ENCODE measurements around the gene ADAMTS2.

ADAMTS2 gene

GRCh38 chr5:179215576-179215975 is 129.7 kb downstream of the ADAMTS2 start:
- no peak for DNase-seq

DNA sequence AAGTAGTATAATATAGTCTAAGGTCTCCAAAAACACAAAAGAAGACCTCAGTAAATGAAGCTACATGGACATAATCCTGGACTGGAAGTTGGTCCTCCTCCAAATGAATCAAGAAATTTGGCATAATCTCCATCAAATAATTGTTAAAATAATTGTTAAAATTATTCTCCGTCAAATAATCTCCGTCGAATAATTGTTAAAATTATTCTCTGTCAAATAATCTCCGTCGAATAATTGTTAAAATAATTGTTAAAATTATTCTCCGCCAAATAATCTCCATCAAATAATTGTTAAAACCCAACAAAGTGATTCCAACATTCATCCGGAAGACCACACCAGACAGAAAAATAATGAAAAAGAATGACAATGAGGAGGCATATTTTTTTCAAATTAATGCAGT is 130.6 kb downstream of the ADAMTS2 start:
- ATAC-seq (no peak), DNase-seq (no peak)

More at GRCh38 chr5:179215576-179215975, 129.7 kb downstream of the ADAMTS2 start:
- ATAC-seq, result no peak

DNA sequence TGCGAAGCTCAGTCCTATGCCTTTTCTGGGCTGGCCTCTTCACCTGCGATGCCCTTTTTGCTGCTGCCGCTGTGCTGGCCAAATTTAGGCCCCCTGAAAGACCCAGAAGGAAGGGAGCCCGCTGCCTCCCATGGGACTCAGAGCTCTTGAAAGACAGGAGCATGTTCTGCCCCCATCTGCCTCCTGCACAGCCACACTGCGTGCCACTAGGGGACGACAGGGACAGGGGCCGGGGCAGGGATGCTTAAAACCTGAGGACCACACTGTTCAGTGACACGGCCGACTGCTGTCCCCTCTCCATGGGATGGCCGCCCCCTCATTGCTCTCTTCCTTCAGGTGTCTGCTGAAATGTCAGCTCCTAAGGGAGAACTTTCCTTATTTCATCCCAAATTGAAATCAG is 132.4 kb downstream of the ADAMTS2 start:
- DNase-seq (no peak), ATAC-seq (no peak)

DNA sequence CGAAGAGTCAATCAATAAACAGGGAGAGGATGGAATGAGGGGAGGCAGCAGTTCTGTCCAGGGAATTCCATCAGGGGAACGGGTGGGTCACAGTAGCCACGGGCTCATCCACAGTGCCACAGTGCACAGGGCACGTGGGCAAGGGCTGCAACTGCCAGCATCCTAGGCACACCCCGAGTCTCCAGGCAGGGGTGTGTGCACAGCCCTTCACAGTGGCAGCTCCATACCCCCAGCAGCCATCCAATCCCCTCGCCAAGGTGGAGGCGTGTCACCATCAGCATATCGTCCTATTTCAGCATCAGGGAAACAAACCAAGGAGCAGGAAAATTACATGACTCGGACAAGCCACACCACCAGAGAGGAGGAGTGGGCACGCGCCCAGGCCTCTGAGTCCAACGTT is 133.6 kb downstream of the ADAMTS2 start:
- ATAC-seq, result no peak
- no peak for DNase-seq

DNA sequence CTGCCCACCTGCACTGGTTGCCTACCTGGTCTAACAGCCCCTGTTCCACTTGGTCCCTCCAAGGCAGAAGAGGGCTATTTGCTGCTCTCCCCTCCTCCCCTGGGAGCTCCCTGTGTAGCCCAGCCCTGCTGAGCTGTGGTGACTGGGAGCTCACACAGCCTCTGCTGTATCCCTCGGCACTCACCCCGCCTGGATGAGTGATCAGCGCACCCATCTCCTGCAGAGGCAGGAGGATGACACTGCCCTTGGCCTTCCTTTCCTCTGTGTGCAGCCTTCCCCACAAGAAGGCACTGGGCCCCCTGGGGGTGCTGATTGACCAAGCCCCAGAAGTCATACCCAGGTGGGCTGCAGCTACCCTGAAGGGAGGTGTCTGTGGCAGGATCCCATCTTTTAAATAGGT is 134.2 kb downstream of the ADAMTS2 start:
- DNase-seq (no peak), ATAC-seq (no peak)

- DNase-seq, result no peak
- ATAC-seq, result no peak
Observed at GRCh38 chr5:179210478-179210877, 134.8 kb downstream of the ADAMTS2 start.

DNA sequence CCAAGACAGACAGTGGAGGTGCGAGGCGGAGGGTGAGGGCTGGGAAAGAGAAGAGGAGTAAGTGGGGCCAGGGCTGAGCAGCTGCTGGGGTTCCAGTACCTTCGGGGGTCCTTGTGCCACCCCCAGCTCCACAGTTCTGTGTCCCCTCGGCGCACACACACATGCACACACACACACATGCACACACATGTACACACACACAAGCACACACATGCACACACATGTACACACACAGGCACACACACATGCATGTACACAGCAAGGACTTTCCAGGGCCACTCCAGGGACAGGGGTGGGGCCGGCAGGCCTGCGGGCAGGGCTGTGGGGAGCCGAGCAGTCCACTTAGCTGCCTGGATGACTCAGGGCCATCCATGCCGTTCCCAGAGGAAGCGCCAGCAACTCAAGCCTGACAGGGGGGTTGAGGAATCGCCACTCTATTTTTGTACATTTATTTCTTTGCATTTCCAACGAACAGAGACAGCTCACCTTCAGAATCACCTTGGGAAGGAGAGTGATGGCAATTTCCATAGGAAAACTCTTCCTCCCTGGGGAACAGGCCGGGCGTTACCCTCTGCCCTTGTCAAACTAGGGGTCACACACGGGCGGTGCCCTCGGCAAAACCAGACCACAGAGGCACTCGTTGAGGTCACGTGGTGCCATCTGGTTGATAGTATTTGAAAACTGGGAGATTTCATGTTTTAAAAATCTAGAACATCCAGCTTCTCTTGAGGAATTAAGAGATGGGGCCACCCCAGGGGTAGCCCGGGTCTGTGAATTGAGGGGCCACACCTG is 135.7 kb downstream of the ADAMTS2 start:
- DNase-seq (no peak), ATAC-seq (no peak)

DNA sequence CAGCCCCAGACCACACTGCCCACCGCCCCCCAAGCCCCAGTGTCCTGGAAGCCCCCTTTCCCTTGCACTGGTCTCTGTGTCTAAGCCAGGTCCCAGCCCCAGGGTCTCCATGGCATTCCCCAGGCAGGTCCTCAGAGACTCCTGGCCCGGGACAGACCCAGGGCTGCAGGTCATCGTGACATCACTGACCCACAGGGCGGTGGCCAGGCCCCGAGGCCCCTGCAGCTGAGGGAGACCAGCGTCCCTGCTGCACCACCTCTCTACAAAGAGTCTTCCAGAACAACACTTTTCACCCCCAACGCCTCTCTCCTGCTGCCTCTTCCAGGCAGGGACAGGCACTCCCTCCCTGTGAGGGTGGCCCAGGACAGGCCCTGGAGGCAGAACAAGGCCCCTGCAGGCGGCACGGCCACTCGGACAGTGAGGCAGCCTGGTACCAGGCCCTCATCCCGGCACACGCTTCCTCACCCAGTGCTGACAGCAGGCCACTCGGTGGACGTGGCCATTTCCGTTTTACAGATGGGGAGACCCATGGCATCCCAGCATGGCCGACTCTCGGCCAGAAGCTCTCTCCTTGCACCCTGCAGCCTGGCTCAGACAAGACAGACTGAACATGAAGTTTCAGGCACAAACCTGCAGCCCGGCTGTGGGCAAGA is 136.4 kb downstream of the ADAMTS2 start:
- DNase-seq (no peak), ATAC-seq (no peak)

- ATAC-seq, result no peak
- DNase-seq, result no peak
Observed at GRCh38 chr5:179207920-179208705, 137.1 kb downstream of the ADAMTS2 start.

- DNase-seq, result no peak
- no peak for ATAC-seq
Observed at GRCh38 chr5:179207470-179207869, 137.8 kb downstream of the ADAMTS2 start.

GRCh38 chr5:179206366-179206765 is 138.9 kb downstream of the ADAMTS2 start:
- no peak for DNase-seq
- no peak for ATAC-seq

GRCh38 chr5:179205277-179205676 is 140.0 kb downstream of the ADAMTS2 start:
- ATAC-seq, result no peak
- no peak for DNase-seq

DNA sequence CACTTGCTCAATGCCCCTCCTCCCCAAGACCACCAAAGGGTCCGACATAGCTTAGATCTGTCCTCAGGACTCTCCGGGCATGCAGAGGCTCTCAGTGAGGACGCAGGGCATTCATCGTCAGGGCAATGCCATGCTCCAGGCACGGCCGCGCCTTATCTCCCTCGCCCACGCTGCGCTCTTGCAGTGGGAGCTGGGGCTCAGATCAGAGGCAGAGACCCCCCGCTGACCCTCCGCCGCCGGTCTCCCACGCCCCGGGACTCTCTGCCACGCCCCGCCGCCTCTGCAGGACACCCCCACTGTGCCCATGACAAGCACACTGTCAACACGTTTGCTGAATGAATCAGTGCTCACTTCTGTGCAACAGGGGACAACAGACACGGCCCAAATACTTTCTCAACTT is 140.7 kb downstream of the ADAMTS2 start:
- no peak for ATAC-seq

GRCh38 chr5:179203248-179203647 is 142.0 kb downstream of the ADAMTS2 start:
- ATAC-seq, result no peak
- DNase-seq, result no peak

More for the DNA sequence above, 140.7 kb downstream of the ADAMTS2 start:
- DNase-seq, result no peak

DNA sequence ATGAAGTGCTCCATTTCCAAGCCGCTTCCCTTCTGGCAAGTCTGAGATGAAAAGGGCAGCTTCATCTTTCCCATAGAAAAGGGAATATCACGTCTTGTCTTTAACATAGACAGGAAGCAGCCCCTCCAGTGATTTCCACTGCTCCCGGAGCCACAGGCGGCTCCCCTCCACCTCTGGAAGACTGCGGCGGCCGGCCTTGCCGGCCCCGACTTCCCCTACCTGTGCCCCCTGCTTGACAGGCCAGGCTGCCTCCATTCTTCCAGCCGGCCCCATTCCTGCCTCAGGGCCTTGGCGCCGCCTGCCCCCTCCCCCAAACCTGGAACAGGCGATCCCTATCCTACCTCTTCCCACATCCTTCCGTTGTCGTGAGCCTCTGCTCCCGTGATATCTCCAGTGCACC is 143.3 kb downstream of the ADAMTS2 start:
- no peak for ATAC-seq

DNA sequence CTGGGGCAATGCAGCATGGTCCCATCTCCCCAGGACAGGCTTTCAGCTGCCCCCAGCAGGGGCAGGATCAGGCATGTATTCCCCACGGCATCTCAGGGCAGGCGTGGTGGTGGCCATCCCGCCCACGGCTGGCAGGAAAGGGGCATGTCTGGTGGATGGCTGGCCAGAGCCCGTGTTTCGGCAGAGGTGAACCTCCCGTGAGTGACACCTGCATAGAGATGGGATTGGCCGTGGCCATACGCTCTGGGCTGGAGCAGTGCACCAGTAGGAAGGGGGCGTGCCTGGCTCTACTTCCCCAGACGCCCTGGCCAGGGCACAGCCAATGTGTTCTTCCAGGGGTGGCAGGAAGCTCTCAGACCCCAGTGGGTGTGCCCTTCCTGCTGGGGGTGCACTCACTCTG is 146.0 kb downstream of the ADAMTS2 start:
- ATAC-seq, result no peak
- DNase-seq, result no peak

More for the DNA sequence above, 143.3 kb downstream of the ADAMTS2 start:
- no peak for DNase-seq

DNA sequence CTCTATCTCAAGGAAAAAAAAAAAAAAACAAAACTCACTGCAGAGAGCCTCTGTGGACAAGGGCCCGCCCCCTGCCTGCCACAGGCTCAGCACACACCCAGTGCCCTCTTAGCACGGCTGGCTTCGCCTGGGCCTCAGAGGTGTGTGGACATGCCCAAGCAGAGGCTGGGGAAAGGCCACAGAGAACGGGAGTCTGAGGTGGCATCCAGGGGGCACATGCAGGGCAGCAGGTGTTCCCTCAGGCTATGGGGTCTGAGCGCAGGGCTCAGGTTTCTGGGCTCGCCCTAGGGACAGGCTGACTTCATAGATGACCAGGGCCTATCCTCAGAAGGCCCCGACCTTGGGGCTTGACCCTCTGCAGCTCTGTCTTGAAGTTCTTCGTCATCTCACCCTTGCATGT is 146.4 kb downstream of the ADAMTS2 start:
- no peak for ATAC-seq
- no peak for DNase-seq

DNA sequence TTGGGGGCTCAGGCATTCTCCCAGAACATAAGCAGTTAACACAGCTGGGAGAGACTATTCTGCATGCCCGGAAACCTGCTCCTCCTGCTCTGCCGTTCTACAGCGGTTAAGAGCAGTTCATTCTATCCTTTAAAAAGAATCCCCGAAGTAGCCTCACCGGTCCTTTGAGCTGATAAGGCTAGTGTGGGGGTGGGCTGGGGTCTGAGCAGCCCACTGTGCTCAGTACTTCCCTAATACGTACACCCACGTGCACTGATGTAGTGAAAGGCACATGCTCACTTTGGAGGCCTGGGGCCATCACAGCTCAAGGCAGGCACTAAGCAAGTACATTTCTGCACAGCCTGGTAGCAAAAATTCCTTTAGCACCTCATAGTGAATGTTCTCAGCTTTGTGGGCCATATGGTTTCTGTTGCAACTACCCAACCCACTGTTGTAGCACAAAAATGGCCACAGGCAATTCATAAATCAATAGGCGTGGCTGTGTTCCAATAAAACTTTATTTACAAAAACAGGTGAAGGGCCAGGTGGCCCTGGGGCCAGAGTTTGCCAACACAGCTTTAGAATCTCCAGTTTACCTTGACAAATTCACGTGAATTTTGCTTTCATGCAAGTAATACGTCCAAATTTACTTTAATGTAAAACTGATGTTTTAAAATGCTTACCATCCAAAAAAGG is 148.7 kb downstream of the ADAMTS2 start:
- DNase-seq (no peak), ATAC-seq (no peak)

DNA sequence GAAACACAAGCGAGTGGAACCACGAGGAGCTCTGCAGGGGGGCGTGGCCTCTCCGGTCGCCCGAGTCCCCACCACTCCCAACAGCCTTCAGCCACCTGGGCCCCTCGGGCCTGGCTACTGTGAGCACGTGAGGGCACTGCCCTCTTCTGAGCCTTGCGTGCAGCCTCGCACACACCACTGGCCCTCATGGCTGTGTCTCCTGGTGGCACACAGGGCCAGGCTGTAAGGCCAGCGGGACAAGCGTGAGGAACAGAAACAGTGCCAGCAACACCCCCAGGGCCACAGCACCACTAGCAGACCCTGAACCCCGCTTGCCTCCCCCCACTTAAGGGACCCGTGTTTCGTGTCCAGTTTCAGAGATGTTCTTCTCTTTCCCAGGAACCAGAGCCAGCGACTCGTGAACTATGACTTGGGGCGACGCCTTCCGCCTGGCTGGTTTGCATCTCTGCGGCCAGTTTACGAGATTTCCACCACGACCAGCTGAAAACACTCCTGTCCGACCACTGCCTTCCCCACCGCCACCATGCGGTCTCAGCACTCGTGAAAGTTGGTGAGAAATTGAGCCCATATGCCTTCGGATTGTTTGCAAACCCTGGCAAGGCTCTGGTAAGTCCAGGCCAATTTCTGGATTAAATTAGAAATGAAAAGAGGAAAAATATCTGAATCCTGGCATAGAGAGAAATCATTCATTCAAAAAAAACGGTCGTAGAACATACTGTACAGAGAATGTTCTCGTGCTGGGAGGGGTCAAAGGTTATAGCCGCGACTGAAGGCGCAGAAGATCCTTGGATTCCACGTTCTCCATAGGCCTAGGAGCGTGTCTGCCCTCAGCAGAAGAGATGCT is 149.5 kb downstream of the ADAMTS2 start:
- no peak for ATAC-seq
- no peak for DNase-seq

GRCh38 chr5:179194941-179195381 is 150.3 kb downstream of the ADAMTS2 start:
- ATAC-seq (no peak), DNase-seq (no peak)

- ATAC-seq (no peak), DNase-seq (no peak)
Observed at GRCh38 chr5:179194201-179194910, 150.9 kb downstream of the ADAMTS2 start.

All from stimulated activated naive CD8-positive, alpha-beta T cell treated with anti-CD3 and anti-CD28 coated beads, Interleukin-15, Interleukin-2, amounts not matched to agents 100 U/mL and 50 U/mL, for 24 hours (primary cell).